KOPT-K1 (cell line): ENCODE results near the gene LNX1.

ENCODE experiments used
- H3K27ac ChIP-seq: fragments of 200-600 bp; sonication (generic); 2 replicates; pipeline ENCODE4 v1.5.1; 2016; ENCODE audit warnings: antibody characterized with exemption, mild to moderate bottlenecking, low read depth, low read length; ENCODE audit not compliant: poor library complexity, severe bottlenecking
- H3K36me3 ChIP-seq: fragments of 200-600 bp; sonication (generic); 2 replicates; pipeline ENCODE4 v1.5.1; 2017; ENCODE audit warnings: antibody characterized with exemption, mild to moderate bottlenecking, low read length, moderate library complexity; ENCODE audit not compliant: insufficient read depth
- H3K9me3 ChIP-seq: fragments of 200-600 bp; sonication (generic); 2 replicates; pipeline ENCODE4 v1.5.1; 2017; ENCODE audit warnings: antibody characterized with exemption, low read length, mild to moderate bottlenecking; ENCODE audit not compliant: insufficient read depth, poor library complexity, severe bottlenecking

LNX1 gene

DNA sequence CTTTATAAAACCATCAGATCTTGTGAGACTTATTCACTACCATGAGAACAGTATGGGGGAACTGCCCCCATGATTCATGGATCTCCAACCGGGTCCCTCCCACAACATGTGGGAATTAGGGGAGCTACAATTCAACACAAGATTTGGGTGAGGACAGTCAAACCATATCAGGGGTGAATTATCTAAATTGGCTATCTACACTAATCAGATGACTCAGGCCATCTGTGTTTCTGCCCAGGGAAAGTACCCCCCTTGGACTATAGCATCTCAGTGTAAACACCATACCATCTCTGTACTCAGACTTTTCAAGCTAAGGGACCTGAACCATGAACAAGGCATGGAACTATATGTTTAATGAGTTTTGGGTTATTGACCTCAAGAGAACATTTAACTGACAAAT, 76.8 kb downstream of the LNX1 start:
- no peaks in the 10 kb centered on the region for H3K36me3 ChIP-seq
- H3K9me3 ChIP-seq, result no peaks in the 10 kb centered on the region
- no peak overlapping the region for H3K27ac ChIP-seq

DNA sequence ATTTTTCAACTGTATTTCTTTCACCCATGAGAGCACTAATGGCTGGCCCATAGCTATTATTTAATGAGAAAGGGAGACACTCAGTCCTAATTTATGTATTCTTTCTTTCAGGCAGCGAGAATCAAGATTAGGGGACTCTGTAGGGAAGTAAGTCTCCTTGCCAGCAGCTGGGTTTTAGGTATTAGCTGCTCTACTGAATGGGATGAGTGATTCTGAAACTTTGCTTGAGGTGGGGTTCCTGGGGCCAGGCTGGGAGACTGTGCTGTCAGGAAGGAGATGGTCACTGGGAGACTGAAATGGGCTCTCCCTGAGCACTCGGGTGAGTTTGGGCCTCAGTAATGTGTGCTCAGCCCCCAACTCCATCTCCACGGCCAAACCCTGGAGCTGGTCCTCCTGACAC, 78.7 kb downstream of the LNX1 start:
- no peaks in the 10 kb centered on the region for H3K9me3 ChIP-seq
- H3K36me3 ChIP-seq, result no peaks in the 10 kb centered on the region
- H3K27ac ChIP-seq, result no peak overlapping the region

DNA sequence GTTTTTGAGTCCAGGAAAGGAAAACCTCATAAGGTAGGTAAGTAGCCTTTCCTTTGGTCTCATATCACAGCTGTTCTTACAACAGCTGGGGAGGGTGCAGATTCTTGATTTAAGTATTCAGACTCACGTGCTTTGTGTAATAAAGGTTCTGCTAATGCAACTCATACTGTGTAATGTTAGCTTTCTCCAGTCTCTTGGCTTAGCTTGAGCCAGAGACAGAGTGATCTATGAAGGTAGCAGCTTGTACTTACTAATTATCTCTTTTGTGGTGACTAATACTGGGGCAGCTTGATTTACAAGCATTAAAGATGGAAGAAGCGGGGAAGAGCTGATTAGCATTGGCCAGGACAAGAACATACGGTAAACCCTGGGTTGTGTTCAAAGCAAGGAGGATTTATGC, 80.3 kb downstream of the LNX1 start:
- Histone ChIP-seq H3K36me3 (no peaks in the 10 kb centered on the region), H3K27ac (no peak overlapping the region), H3K9me3 (no peaks in the 10 kb centered on the region)

GRCh38 chr4:53510321-53510720, 81.0 kb downstream of the LNX1 start:
- Histone ChIP-seq H3K27ac (no peak overlapping the region), H3K9me3 (no peaks in the 10 kb centered on the region), H3K36me3 (no peaks in the 10 kb centered on the region)

DNA sequence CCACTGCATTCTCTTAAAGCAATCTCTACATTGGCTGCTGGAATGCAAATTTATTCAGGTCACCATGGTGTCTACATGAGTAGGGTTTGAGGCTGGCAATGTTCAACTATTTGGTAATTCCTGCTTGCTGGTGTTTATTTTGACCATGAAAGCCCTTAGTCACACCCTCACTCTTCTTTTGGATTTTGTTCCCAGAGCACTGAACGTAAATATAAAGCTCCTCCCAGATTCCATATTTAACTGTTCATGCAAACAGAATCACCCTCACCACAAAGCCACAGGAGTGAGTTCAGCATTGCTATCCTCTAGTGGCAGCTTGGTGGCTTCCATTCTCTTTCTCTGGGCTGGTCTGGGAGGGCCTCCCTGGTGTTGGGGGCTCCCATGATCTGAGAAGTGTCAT, 82.8 kb downstream of the LNX1 start:
- no peaks in the 10 kb centered on the region for H3K36me3 ChIP-seq
- H3K9me3 ChIP-seq, result no peaks in the 10 kb centered on the region
- no peak overlapping the region for H3K27ac ChIP-seq

GRCh38 chr4:53507671-53508286, 83.5 kb downstream of the LNX1 start:
- Histone ChIP-seq H3K36me3 (no peaks in the 10 kb centered on the region), H3K27ac (no peak overlapping the region), H3K9me3 (no peaks in the 10 kb centered on the region)

GRCh38 chr4:53507058-53507457, 84.2 kb downstream of the LNX1 start:
- Histone ChIP-seq H3K27ac (no peak overlapping the region), H3K9me3 (no peaks in the 10 kb centered on the region), H3K36me3 (no peaks in the 10 kb centered on the region)

GRCh38 chr4:53505947-53506346, 85.3 kb downstream of the LNX1 start:
- no peaks in the 10 kb centered on the region for H3K9me3 ChIP-seq
- H3K36me3 ChIP-seq, result no peaks in the 10 kb centered on the region
- H3K27ac ChIP-seq, result no peak overlapping the region

GRCh38 chr4:53502094-53502493, 89.2 kb downstream of the LNX1 start:
- Histone ChIP-seq H3K27ac (no peak overlapping the region), H3K9me3 (no peaks in the 10 kb centered on the region), H3K36me3 (no peaks in the 10 kb centered on the region)

GRCh38 chr4:53501561-53501960, 89.7 kb downstream of the LNX1 start:
- Histone ChIP-seq H3K36me3 (no peaks in the 10 kb centered on the region), H3K9me3 (no peaks in the 10 kb centered on the region), H3K27ac (no peak overlapping the region)

GRCh38 chr4:53500546-53500945, 90.7 kb downstream of the LNX1 start:
- Histone ChIP-seq H3K9me3 (no peaks in the 10 kb centered on the region), H3K27ac (no peak overlapping the region), H3K36me3 (no peaks in the 10 kb centered on the region)

- H3K27ac ChIP-seq, result no peak overlapping the region
- no peaks in the 10 kb centered on the region for H3K36me3 ChIP-seq
- no peaks in the 10 kb centered on the region for H3K9me3 ChIP-seq
Measured at GRCh38 chr4:53499791-53500190, 91.5 kb downstream of the LNX1 start.

DNA sequence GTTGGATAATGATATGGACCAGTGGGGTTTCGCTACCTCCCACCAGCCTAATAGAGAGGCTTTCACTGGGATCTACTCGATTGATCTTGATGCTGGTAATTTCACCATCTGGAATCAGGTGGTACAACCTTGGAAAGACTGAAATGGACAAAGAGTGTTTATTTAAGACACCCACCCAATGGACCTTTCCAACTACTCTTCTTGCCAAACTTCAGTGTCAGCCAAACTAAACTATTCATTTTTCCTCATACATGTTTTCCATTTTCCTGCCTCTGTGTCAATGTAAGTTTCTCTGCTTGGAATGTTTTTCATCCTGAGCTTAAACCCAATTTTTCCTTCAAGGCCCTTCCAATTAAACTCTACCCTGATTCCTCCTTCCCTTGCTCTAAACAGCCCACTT, 92.6 kb downstream of the LNX1 start:
- H3K27ac ChIP-seq, result no peak overlapping the region

GRCh38 chr4:53497487-53498244, 93.6 kb downstream of the LNX1 start:
- Histone ChIP-seq H3K27ac (no peak overlapping the region), H3K9me3 (no peaks in the 10 kb centered on the region), H3K36me3 (no peaks in the 10 kb centered on the region)

More for the DNA sequence above, 92.6 kb downstream of the LNX1 start:
- no peaks in the 10 kb centered on the region for H3K9me3 ChIP-seq
- no peaks in the 10 kb centered on the region for H3K36me3 ChIP-seq

- H3K36me3 ChIP-seq, result no peaks in the 10 kb centered on the region
- no peak overlapping the region for H3K27ac ChIP-seq
- H3K9me3 ChIP-seq, result no peaks in the 10 kb centered on the region
Measured at GRCh38 chr4:53494851-53495250, 96.4 kb downstream of the LNX1 start.
